Thyroid gland (tissue), 4 donors: ENCODE measurements around the gene VAMP8. TPM values are rescaled to one million over a fixed set of nuclear protein-coding genes. Genes with fewer than 3 reads are reported as not detected.

Experiments used
- DNase-seq, 2 donors: peaks; one replicate each; pipeline ENCODE4 v3.0.0-alpha.2; 2019
- H3K27ac ChIP-seq, 3 donors: fragments of 200-600 bp; sonication (generic); 1 replicate in 2 of 3; 2 replicates in 1 of 3; pipeline ENCODE4 v1.5.1; 2016 to 2019; ENCODE audit warnings: mild to moderate bottlenecking in 1 of 3, moderate library complexity in 1 of 3
- H3K27me3 ChIP-seq: fragments of 200-600 bp; sonication (generic); one replicate; pipeline ENCODE4 v1.5.1; 2019
- H3K36me3 ChIP-seq, 2 donors: fragments of 200-600 bp; sonication (generic); one replicate each; pipeline ENCODE4 v1.5.1; 2016 to 2019
- H3K4me1 ChIP-seq, 2 donors: fragments of 200-600 bp; sonication (generic); one replicate each; pipeline ENCODE4 v1.5.1; 2017 to 2019
- H3K4me3 ChIP-seq, 3 donors: fragments of 200-600 bp; sonication (generic); replicated peaks in 1 of 3; 1 replicate in 2 of 3; 2 replicates in 1 of 3; pipeline ENCODE4 v1.5.1; 2016; ENCODE audit warnings: mild to moderate bottlenecking in 1 of 3
- H3K9me3 ChIP-seq: fragments of 200-600 bp; sonication (generic); one replicate; pipeline ENCODE4 v1.5.1; 2017
- POLR2A ChIP-seq, 2 donors: fragments of 450-650 bp; IDR thresholded peaks; one replicate each; pipeline ENCODE4 v1.6.1; 2017; ENCODE audit warnings: antibody characterized with exemption in 2 of 2, mild to moderate bottlenecking in 2 of 2, moderate library complexity in 1 of 2
- WGBS, 2 donors: methylation state at CpG; one replicate each; pipeline ENCODE4 v1.1.5; 2017; 5-methylcytosine and 5-hydroxymethylcytosine counted together
- intact Hi-C: fragments of 100-400 bp; cut with DNase I; formaldehyde crosslinking; loops from one replicate; pipeline ENCODE4 v1.15.1; 2023
- total RNA-seq, 4 donors: library from RNA; depleted of rRNA; stranded (reverse); fragments of >200 nt; gene quantifications; one replicate each; pipeline ENCODE4 v1.2.3, GENCODE V29; 2016
- TF ChIP-seq, protein P1 (sequence below), 6 experiments: fragments of 200-600 bp in 3 of 6; fragments of 450-650 bp in 3 of 6; sonication (generic) in 3 of 6; IDR thresholded peaks; one replicate each; pipeline ENCODE4 v1.5.1; 2016 to 2019; ENCODE audit warnings: antibody characterized with exemption in 6 of 6, mild to moderate bottlenecking in 2 of 6, inconsistent platforms in 1 of 6, moderate library complexity in 1 of 6

VAMP8 gene
- total RNA-seq, 4 donors from 2014 or later: 89.6 to 171 (median 121) TPM

DNA sequence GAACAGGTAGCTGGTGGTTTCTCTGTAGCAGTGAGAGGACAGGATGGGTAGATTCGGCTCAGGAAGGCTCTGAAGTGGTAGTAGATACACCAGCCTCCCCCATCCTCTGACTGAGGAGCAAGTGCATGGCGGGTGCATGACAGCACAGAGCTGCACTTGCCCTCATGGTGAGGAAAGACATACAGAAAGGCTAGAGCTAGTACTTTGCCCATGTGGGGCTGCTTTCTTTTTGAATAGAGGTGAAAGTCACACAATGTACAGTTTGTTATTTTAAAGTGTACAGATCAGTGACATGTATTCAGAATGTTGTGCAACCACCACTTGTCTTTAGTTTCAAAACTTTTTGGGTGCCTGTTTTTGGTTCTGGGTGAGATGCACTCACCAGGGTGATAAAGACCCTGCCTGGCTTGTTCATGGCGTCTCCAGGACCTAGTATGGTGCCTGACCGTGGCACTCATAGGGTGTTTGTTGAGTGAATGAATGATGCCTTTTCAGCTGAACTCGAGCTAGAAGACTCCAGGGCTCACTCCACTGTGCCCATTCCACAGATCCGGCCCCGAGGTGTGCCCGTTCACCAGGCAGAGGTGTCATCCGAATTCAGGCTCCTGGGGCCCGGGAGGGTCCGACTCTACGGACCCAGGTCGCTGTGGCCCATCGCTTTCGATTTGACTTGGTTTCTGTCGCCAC is 6.4 kb downstream of the VAMP8 start:
- H3K4me3 ChIP-seq: peak overlapping the region in 1 of 3 donors; percentile 43
- intact Hi-C loops: no loop called here
- peak overlapping the region; percentile 80 to 92 (median 83) for H3K27ac ChIP-seq
- DNase-seq: no peak
- WGBS, 2 donors: 65 to 77% methylated on average over 4 to 8 of the region's 16 CpGs
- H3K9me3 ChIP-seq: no peaks in the 10 kb centered on the region
- TF ChIP-seq, protein P1, sequence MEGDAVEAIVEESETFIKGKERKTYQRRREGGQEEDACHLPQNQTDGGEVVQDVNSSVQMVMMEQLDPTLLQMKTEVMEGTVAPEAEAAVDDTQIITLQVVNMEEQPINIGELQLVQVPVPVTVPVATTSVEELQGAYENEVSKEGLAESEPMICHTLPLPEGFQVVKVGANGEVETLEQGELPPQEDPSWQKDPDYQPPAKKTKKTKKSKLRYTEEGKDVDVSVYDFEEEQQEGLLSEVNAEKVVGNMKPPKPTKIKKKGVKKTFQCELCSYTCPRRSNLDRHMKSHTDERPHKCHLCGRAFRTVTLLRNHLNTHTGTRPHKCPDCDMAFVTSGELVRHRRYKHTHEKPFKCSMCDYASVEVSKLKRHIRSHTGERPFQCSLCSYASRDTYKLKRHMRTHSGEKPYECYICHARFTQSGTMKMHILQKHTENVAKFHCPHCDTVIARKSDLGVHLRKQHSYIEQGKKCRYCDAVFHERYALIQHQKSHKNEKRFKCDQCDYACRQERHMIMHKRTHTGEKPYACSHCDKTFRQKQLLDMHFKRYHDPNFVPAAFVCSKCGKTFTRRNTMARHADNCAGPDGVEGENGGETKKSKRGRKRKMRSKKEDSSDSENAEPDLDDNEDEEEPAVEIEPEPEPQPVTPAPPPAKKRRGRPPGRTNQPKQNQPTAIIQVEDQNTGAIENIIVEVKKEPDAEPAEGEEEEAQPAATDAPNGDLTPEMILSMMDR (IDR thresholded peaks at IDR 0.05): no peak
- TF ChIP-seq POLR2A (IDR thresholded peaks at IDR 0.05): no peak
- no peaks in the 10 kb centered on the region for H3K27me3 ChIP-seq
- peaks cover 4 to 67% of the 10 kb centered on the region in 2 donors for H3K4me1 ChIP-seq
- peaks cover 5 to 6% of the 10 kb centered on the region in 2 donors for H3K36me3 ChIP-seq

DNA sequence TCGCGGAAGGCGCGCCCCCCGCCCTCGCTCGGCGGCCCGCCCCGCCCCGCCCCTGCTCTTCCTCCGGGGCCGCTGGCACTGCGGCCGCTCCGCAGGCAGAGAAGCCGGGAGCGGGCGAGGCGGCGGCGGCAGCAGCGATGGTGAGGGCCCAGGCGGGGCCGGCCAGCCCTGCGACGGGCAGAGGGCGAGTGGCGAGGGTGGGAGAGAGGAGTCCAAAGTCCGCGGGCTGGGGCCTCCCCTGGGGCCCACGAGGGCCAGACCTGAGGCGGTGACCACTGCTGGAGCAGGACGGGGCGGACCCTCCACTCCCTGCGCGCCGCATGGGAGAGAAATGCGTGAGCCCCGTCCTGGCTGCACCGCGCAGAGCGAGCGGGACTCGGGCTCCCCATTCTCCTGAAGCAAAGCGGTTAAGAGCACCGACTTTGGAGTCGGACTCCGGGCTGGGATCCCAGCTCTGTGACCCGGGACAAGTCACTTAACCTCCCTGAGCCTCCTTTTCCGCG is 7.0 kb downstream of the VAMP8 start, which contains the start of gene VAMP5:
Gene VAMP5, plus strand, starts transcription at position 78 of the 503 bp plus-strand sequence. Its CDS starts 60 bp downstream, at position 138.
- no peaks in the 10 kb centered on the region for H3K27me3 ChIP-seq
- peak within 1 kb of the TSS; percentile 80 to 92 (median 83) for H3K27ac ChIP-seq
- WGBS, 2 donors: 26 to 32% methylated on average over 3 to 25 of the region's 52 CpGs
- intact Hi-C loops: no loop called here
- no peak for DNase-seq
- H3K36me3 ChIP-seq: peaks cover 5 to 6% of the 10 kb centered on the region in 2 donors
- H3K4me1 ChIP-seq: peaks cover 0 to 67% of the 10 kb centered on the region in 2 donors
- H3K9me3 ChIP-seq: no peaks in the 10 kb centered on the region
- TF ChIP-seq, protein P1 (IDR thresholded peaks at IDR 0.05): no peak
- TF ChIP-seq POLR2A (IDR thresholded peaks at IDR 0.05): peak in 1 of 2 donors; percentile 20
- peak within 1 kb of the TSS in 2 of 3 donors; percentile 15 to 43 for H3K4me3 ChIP-seq

- Histone ChIP-seq H3K4me1 (peaks cover 6 to 67% of the 10 kb centered on the region in 2 donors), H3K4me3 (peak overlapping the region in 2 of 3 donors; percentile 15 to 43), H3K36me3 (peaks cover 5 to 6% of the 10 kb centered on the region in 2 donors), H3K27me3 (no peaks in the 10 kb centered on the region), H3K9me3 (no peaks in the 10 kb centered on the region), H3K27ac (peak overlapping the region; percentile 80 to 92 (median 83))
- peak in 1 of 2 donors; percentile 39 for DNase-seq
- 38 to 66% methylated on average over 9 of the region's 9 CpGs for WGBS, 2 donors
- TF ChIP-seq POLR2A (IDR thresholded peaks at IDR 0.05): no peak
- TF ChIP-seq, protein P1 (IDR thresholded peaks at IDR 0.05): no peak
- intact Hi-C loops: no loop called here
These were observed 7.7 kb downstream of the VAMP8 start for GRCh38 chr2:85584857-85585780.

DNA sequence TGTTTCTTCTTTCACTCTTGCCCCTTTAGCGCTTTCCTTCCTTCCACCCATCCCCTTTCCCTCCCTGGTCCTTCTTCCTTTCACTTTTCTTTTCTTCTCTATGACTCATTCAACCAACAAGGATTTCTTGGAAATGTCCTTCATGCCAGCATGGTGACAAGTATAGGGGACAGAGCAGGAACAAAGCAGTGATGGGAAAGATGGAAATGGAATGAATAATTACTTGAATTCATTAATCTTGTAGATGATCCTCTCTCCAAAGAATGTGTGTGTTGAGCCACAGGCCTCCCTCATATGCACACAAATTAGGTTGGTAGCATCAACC is 8.4 kb downstream of the VAMP8 start:
- no peak for DNase-seq
- intact Hi-C loops: no loop called here
- TF ChIP-seq, protein P1 (IDR thresholded peaks at IDR 0.05): no peak
- no peak for TF ChIP-seq POLR2A (IDR thresholded peaks at IDR 0.05)
- H3K4me1 ChIP-seq: peaks cover 12 to 69% of the 10 kb centered on the region in 2 donors
- H3K27me3 ChIP-seq: no peaks in the 10 kb centered on the region
- no peak overlapping the region for H3K4me3 ChIP-seq
- 69 to 88% methylated on average over 1 of the region's 1 CpG for WGBS, 2 donors
- peaks cover 5 to 6% of the 10 kb centered on the region in 2 donors for H3K36me3 ChIP-seq
- peak overlapping the region; percentile 80 to 92 (median 83) for H3K27ac ChIP-seq
- no peaks in the 10 kb centered on the region for H3K9me3 ChIP-seq
